Caco-2 (cell line): ENCODE results near the gene MRM3. TPM values are rescaled to one million over a fixed set of nuclear protein-coding genes. Genes with fewer than 3 reads are reported as not detected.
"Not testable (repeated sequence)": the region's sequence is repeated elsewhere in the genome, so short reads cannot be mapped to it uniquely, and the experiment has no call there.

ENCODE experiments used
- BruUV-seq: library from RNA; stranded (reverse); fragments of 400-500 nt; replicated peaks from 2 replicates; lab custom pipeline; 2021; lab: Mats Ljungman, UMichigan
- CTCF ChIA-PET: fragments of 300-600 bp; sonication (Branson Sonifier 250); formaldehyde crosslinking; loops from one replicate; lab custom pipeline; 2022; ENCODE audit warnings: antibody characterized with exemption; lab: Charles Lee
- POLR2A ChIA-PET: fragments of 300-600 bp; sonication (Branson Sonifier 250); formaldehyde crosslinking; loops from one replicate; lab custom pipeline; 2022; ENCODE audit warnings: antibody characterized with exemption; lab: Charles Lee
- DNase-seq, 2 experiments: peaks; one replicate each; pipeline versions ENCODE4 v3.0.0 to v3.0.0-alpha.2; 2020 to 2022
- H3K27me3 ChIP-seq: replicated peaks from 2 replicates; pipeline ENCODE4 v1.6.0; 2011; ENCODE audit warnings: low read length; ENCODE audit not compliant: control insufficient read depth, insufficient read depth
- H3K36me3 ChIP-seq: 2 replicates; pipeline ENCODE4 v1.5.1; 2011; ENCODE audit warnings: low read length; ENCODE audit not compliant: control insufficient read depth, insufficient read depth
- H3K4me1 ChIP-seq: fragments of 250-450 bp; sonication (Bioruptor Pico); 2 replicates; pipeline ENCODE4 v1.5.1; 2020; ENCODE audit warnings: mild to moderate bottlenecking
- H3K4me3 ChIP-seq: 2 replicates; pipeline ENCODE4 v1.5.1; 2011; ENCODE audit warnings: low read depth, mild to moderate bottlenecking, control low read depth, low read length
- H3K9me3 ChIP-seq: fragments of 250-450 bp; sonication (Bioruptor Pico); 2 replicates; pipeline ENCODE4 v1.5.1; 2020; ENCODE audit warnings: mild to moderate bottlenecking, moderate library complexity
- H3K27ac Mint-ChIP-seq: one replicate; pipeline ENCODE4 v1.8.0; 2022; ENCODE audit warnings: mixed read lengths; ENCODE audit not compliant: unreplicated experiment
- H3K27me3 Mint-ChIP-seq: one replicate; pipeline ENCODE4 v1.8.0; 2022; ENCODE audit warnings: mixed read lengths; ENCODE audit not compliant: insufficient read depth, unreplicated experiment
- H3K36me3 Mint-ChIP-seq: one replicate; pipeline ENCODE4 v1.8.0; 2022; ENCODE audit warnings: mild to moderate bottlenecking, mixed read lengths; ENCODE audit not compliant: insufficient read depth, unreplicated experiment
- H3K4me1 Mint-ChIP-seq: one replicate; pipeline ENCODE4 v1.8.0; 2022; ENCODE audit warnings: low read depth, mixed read lengths; ENCODE audit not compliant: unreplicated experiment
- H3K4me3 Mint-ChIP-seq: one replicate; pipeline ENCODE4 v1.8.0; 2022; ENCODE audit warnings: mild to moderate bottlenecking, moderate library complexity, mixed read lengths; ENCODE audit not compliant: unreplicated experiment
- H3K9me3 Mint-ChIP-seq: one replicate; pipeline ENCODE4 v1.8.0; 2022; ENCODE audit warnings: mixed read lengths; ENCODE audit not compliant: unreplicated experiment
- intact Hi-C: fragments of 100-400 bp; cut with micrococcal nuclease; formaldehyde crosslinking; loops from one replicate; pipeline ENCODE4 v1.10.0; 2022; ENCODE audit not compliant: unreplicated experiment
- total RNA-seq: library from RNA; stranded (reverse); gene quantifications from 2 replicates; pipeline ENCODE4 v1.2.3, GENCODE V29; 2022
- TF ChIP-seq, protein P1 (sequence below), 2 experiments: fragments of 200-600 bp in 1 of 2; IDR thresholded peaks; 1 replicate in 1 of 2; 2 replicates in 1 of 2; pipeline versions ENCODE4 v1.5.1 to v1.8.0; 2011 to 2022; ENCODE audit warnings: antibody characterized with exemption in 1 of 2, control low read depth in 1 of 2, inconsistent platforms in 1 of 2, low read depth in 1 of 2, low read length in 1 of 2, mild to moderate bottlenecking in 1 of 2, moderate library complexity in 1 of 2; ENCODE audit not compliant: insufficient read depth in 1 of 2, severe bottlenecking in 1 of 2, unreplicated experiment in 1 of 2

The MRM3 gene
- total RNA-seq, 1 experiment from 2014 or later: 14.1 TPM

DNA sequence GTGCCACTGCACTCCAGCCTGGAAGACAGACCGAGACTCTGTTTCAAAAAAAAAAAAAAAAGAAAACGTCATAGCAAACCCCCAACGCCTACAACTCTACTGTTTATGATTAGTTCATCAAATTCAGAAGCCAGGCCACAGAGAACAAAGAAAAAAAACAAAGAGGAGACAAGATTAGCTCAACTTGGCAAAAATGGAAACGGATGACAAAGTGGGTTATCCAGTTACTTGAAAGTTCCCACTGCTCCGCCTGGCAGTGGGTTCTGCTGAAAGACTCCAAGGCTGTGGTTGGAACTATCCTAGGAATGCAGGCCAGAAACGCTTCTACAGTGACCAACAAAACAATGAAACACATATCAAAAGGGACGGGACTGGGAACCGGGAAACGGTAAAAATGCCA lies 53.1 kb downstream of the MRM3 start:
- Mint-ChIP-seq H3K27ac (peak overlapping the region; percentile 30), H3K4me1 (no peaks in the 10 kb centered on the region), H3K9me3 (no peaks in the 10 kb centered on the region), H3K27me3 (no peaks in the 10 kb centered on the region), H3K36me3 (peaks cover 90% of the 10 kb centered on the region), H3K4me3 (no peak overlapping the region)
- DNase-seq: peak in 1 of 2 experiments; percentile 14
- ChIA-PET CTCF (no interaction called here), POLR2A (no interaction called here)
- Histone ChIP-seq H3K4me1 (no peaks in the 10 kb centered on the region), H3K4me3 (no peak overlapping the region), H3K9me3 (no peaks in the 10 kb centered on the region), H3K36me3 (no peaks in the 10 kb centered on the region), H3K27me3 (no peaks in the 10 kb centered on the region)
- TF ChIP-seq, protein P1, sequence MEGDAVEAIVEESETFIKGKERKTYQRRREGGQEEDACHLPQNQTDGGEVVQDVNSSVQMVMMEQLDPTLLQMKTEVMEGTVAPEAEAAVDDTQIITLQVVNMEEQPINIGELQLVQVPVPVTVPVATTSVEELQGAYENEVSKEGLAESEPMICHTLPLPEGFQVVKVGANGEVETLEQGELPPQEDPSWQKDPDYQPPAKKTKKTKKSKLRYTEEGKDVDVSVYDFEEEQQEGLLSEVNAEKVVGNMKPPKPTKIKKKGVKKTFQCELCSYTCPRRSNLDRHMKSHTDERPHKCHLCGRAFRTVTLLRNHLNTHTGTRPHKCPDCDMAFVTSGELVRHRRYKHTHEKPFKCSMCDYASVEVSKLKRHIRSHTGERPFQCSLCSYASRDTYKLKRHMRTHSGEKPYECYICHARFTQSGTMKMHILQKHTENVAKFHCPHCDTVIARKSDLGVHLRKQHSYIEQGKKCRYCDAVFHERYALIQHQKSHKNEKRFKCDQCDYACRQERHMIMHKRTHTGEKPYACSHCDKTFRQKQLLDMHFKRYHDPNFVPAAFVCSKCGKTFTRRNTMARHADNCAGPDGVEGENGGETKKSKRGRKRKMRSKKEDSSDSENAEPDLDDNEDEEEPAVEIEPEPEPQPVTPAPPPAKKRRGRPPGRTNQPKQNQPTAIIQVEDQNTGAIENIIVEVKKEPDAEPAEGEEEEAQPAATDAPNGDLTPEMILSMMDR (IDR thresholded peaks at IDR 0.05; ENCODE audit: insufficient read depth in 1 of 2, low read depth in 1 of 2, low read length in 1 of 2, severe bottlenecking in 1 of 2, unreplicated experiment in 1 of 2): no peak
- intact Hi-C loops: no loop called here
- no TSS peak for BruUV-seq

DNA sequence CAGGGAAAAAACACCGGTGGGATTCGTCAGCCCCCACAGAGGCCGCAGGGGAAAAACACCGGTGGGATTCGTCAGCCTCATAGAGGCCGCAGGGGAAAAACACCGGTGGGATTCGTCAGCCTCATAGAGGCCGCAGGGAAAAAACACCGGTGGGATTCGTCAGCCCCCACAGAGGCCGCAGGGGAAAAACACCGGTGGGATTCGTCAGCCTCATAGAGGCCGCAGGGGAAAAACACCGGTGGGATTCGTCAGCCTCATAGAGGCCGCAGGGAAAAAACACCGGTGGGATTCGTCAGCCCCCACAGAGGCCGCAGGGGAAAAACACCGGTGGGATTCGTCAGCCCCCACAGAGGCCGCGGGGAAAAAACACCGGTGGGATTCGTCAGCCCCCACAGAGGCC lies 53.6 kb downstream of the MRM3 start:
- H3K4me3 Mint-ChIP-seq, CTCF ChIA-PET, H3K9me3 Mint-ChIP-seq, H3K4me1 ChIP-seq, H3K27me3 Mint-ChIP-seq, H3K36me3 ChIP-seq, H3K4me3 ChIP-seq, intact Hi-C loops, POLR2A ChIA-PET, BruUV-seq, H3K4me1 Mint-ChIP-seq, H3K27me3 ChIP-seq, DNase-seq, H3K9me3 ChIP-seq: not testable (repeated sequence)
- Mint-ChIP-seq H3K27ac (peak overlapping the region; percentile 30), H3K36me3 (peaks cover 90% of the 10 kb centered on the region)

DNA sequence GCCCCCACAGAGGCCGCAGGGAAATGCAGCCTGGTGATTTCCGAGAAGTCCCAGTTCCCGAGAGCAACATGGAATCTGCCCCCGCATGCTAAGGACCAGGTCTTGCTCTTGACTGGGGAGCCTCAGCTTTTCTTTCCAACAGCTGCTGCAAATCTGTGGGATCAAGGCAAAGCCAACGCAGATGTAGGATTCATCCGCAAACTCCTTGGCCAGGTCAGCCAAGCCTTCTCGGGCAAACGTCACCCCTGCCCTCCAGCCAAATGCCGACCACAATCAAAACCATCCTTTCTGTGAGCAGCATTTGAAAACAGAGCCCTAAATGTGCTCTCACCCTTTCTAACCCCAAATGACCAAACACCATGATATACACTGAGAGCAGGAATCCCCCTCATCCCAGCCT lies 54.0 kb downstream of the MRM3 start:
- Mint-ChIP-seq H3K27me3 (no peaks in the 10 kb centered on the region), H3K27ac (peak overlapping the region; percentile 67), H3K4me1 (no peaks in the 10 kb centered on the region), H3K4me3 (no peak overlapping the region), H3K36me3 (peaks cover 90% of the 10 kb centered on the region), H3K9me3 (no peaks in the 10 kb centered on the region)
- TF ChIP-seq, protein P1 (IDR thresholded peaks at IDR 0.05; ENCODE audit: insufficient read depth in 1 of 2, low read depth in 1 of 2, low read length in 1 of 2, severe bottlenecking in 1 of 2, unreplicated experiment in 1 of 2): no peak
- Histone ChIP-seq H3K4me3 (no peak overlapping the region), H3K27me3 (no peaks in the 10 kb centered on the region), H3K36me3 (no peaks in the 10 kb centered on the region), H3K9me3 (no peaks in the 10 kb centered on the region), H3K4me1 (no peaks in the 10 kb centered on the region)
- CTCF ChIA-PET: no interaction called here
- no TSS peak for BruUV-seq
- POLR2A ChIA-PET: no interaction called here
- intact Hi-C loops: no loop called here
- no peak for DNase-seq

DNA sequence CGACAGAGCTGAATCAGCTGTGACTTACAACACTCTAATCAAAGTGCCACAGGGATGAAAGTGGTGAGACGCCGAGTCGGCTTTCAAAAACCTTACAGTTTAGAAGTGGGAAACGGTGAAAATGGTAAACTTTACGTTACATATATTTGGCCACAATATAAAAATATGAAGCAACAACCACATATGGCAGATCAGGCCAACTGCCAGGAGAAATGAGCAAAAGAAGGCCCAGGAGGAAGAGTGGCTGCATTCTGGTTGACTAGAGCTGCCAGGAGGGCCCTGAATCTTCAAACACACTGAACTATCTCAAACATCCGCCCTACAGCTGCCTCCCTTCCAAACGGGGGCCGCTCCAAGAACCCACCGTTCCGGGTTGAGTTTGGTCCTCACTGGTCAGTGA lies 56.3 kb downstream of the MRM3 start:
- Mint-ChIP-seq H3K36me3 (peaks cover 90% of the 10 kb centered on the region), H3K27ac (peak overlapping the region; percentile 45), H3K27me3 (no peaks in the 10 kb centered on the region), H3K4me1 (no peaks in the 10 kb centered on the region), H3K4me3 (no peak overlapping the region), H3K9me3 (peaks cover 12% of the 10 kb centered on the region)
- no peak for DNase-seq
- TF ChIP-seq, protein P1 (IDR thresholded peaks at IDR 0.05; ENCODE audit: insufficient read depth in 1 of 2, low read depth in 1 of 2, low read length in 1 of 2, severe bottlenecking in 1 of 2, unreplicated experiment in 1 of 2): no peak
- no TSS peak for BruUV-seq
- no peaks in the 10 kb centered on the region for H3K27me3 ChIP-seq
- no peaks in the 10 kb centered on the region; the same call in 1 of the 2 replicates for H3K36me3 ChIP-seq
- no peaks in the 10 kb centered on the region; the same call in 1 of the 2 replicates for H3K9me3 ChIP-seq
- ChIA-PET POLR2A (no interaction called here), CTCF (no interaction called here)
- intact Hi-C loops: no loop called here
- no peaks in the 10 kb centered on the region for H3K4me1 ChIP-seq
- H3K4me3 ChIP-seq: no peak overlapping the region
